GM21526 (cell line): Measurements from ENCODE around the gene CEACAM7.
"Not testable (repeated sequence)": the region's sequence is repeated elsewhere in the genome, so short reads cannot be mapped to it uniquely, and the experiment has no call there.

Source experiments
- ATAC-seq: cut with Tn5 transposase; IDR thresholded peaks from one replicate; pipeline ENCODE4 v1.9.1; 2021; ENCODE audit warnings: moderate library complexity; ENCODE audit not compliant: unreplicated experiment, low FRiP score

The CEACAM7 gene

GRCh38 chr19:41668315-41668714, 19.8 kb downstream of the CEACAM7 start:
- no peak for ATAC-seq

- no peak for ATAC-seq
Measured at GRCh38 chr19:41666075-41666474, 22.0 kb downstream of the CEACAM7 start.

- ATAC-seq: no peak
Measured at GRCh38 chr19:41657157-41657556, 30.9 kb downstream of the CEACAM7 start.

GRCh38 chr19:41656756-41657155, 31.3 kb downstream of the CEACAM7 start:
- not testable (repeated sequence) for ATAC-seq

- no peak for ATAC-seq
Measured at GRCh38 chr19:41652250-41652649, 35.8 kb downstream of the CEACAM7 start.

GRCh38 chr19:41649827-41650226, 38.2 kb downstream of the CEACAM7 start:
- ATAC-seq: no peak

GRCh38 chr19:41646589-41647204, 41.4 kb downstream of the CEACAM7 start:
- no peak for ATAC-seq

GRCh38 chr19:41641879-41642485, 46.1 kb downstream of the CEACAM7 start:
- ATAC-seq: no peak

GRCh38 chr19:41638641-41639081, 49.4 kb downstream of the CEACAM7 start:
- no peak for ATAC-seq

- ATAC-seq: no peak
Measured at GRCh38 chr19:41637484-41637883, 50.6 kb downstream of the CEACAM7 start.

GRCh38 chr19:41627966-41628675, 59.9 kb downstream of the CEACAM7 start:
- ATAC-seq: no peak

GRCh38 chr19:41626877-41627276, 61.2 kb downstream of the CEACAM7 start, which contains the start of gene CEACAM4:
Gene CEACAM4 (minus strand): TSS chr19:41627074. CDS start chr19:41626963, 111 bp downstream.
- no peak for ATAC-seq

GRCh38 chr19:41626278-41626677, 61.8 kb downstream of the CEACAM7 start:
- ATAC-seq: no peak

- no peak for ATAC-seq
Measured at GRCh38 chr19:41624937-41625336, 63.1 kb downstream of the CEACAM7 start.

- ATAC-seq: no peak
Measured at GRCh38 chr19:41624515-41624914, 63.6 kb downstream of the CEACAM7 start.

GRCh38 chr19:41623360-41623759, 64.7 kb downstream of the CEACAM7 start:
- no peak for ATAC-seq
